ENCODE measurements around the gene ZNF28.
"Not testable (repeated sequence)": the region's sequence is repeated elsewhere in the genome, so short reads cannot be mapped to it uniquely, and the experiment has no call there.

Gene ZNF28

GRCh38 chr19:52756447-52756846, 65.0 kb downstream of the ZNF28 start:
- DNase-seq = not testable (repeated sequence)

GRCh38 chr19:52749780-52750179, 71.7 kb downstream of the ZNF28 start:
- no peak for DNase-seq

GRCh38 chr19:52748336-52748950, 73.0 kb downstream of the ZNF28 start:
- no peak for DNase-seq

Measured in stimulated activated CD4-positive, alpha-beta T cell treated with anti-CD3 and anti-CD28 coated beads, Interleukin-2, amount 100 ng/mL, for 24 hours (primary cell).